H1 (cell line): ENCODE results near the gene AKT1S1. TPM values are rescaled to one million over a fixed set of nuclear protein-coding genes. Genes with fewer than 3 reads are reported as not detected.

Experiments
- CTCF ChIP-seq, 3 experiments: IDR thresholded peaks; 1 replicate in 2 of 3; 2 replicates in 1 of 3; pipeline versions ENCODE4 v1.5.1 to v1.6.1; 2011; ENCODE audit warnings: low read length in 3 of 3, mild to moderate bottlenecking in 3 of 3, inconsistent platforms in 2 of 3, low read depth in 1 of 3, moderate library complexity in 1 of 3; ENCODE audit not compliant: insufficient read depth in 1 of 3; ENCODE audit errors: control extremely low read depth in 1 of 3
- polyA plus RNA-seq, 7 experiments: library from polyadenylated mRNA; depleted of rRNA in 3 of 7; stranded (reverse) in 5 of 7; unstranded in 2 of 7; fragments of >200 nt in 5 of 7; fragments of 200-250 nt in 2 of 7; gene quantifications; 1 replicate in 5 of 7; 2 replicates in 1 of 7; 4 replicates in 1 of 7; pipeline versions ENCODE4 v1.2.1 to v1.2.3, GENCODE V29; 2011 to 2013; ENCODE audit warnings: missing spikeins in 2 of 7, mixed read lengths in 2 of 7
- total RNA-seq: library from RNA; stranded (reverse); fragmentation: NEBNext Ultra II Directional; extraction: Animal tissue kit (Norgen Biotek cat#: 25700); gene quantifications from 2 replicates; pipeline ENCODE4 v1.2.1, GENCODE V29; 2021

Gene AKT1S1
- total and polyA plus RNA-seq, 2 of the 8 experiments (the other 6 are each of a cell fraction or from before 2014, with no cell fraction given) = 40.7 to 45.9 TPM

GRCh38 chr19:49877020-49877878 lies at the start of gene AKT1S1, which contains the start of gene TBC1D17 (continued):
- TF ChIP-seq CTCF (IDR thresholded peaks at IDR 0.05; ENCODE audit: control extremely low read depth in 1 of 3, insufficient read depth in 1 of 3, low read depth in 1 of 3, low read length in 3 of 3) = no peak
- TF ChIP-seq, all 59 proteins: peak for 30
